ENCODE data around the gene COL4A4.

DNA sequence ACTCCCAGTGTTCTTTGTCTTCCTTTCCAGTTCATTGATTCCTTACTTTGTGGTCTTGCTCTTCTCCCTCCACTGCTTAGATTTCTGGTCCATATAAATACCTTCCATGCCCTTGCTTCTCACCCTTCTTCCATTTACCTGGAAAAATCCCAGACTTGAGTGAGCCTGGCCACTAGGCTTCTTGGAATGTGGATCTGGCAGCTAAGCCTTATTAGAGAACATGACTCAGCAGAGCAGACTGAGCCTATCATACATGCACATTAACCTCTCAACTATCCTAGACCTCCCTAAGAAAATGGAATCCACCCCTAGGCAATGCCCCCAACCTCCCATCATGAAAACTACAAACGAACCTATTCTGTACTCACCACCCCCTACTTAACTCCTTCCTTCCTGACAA, 200.5 kb downstream of the COL4A4 start:
- TF ChIP-seq CTCF (IDR thresholded peaks at IDR 0.05) (no peak), POLR2A (IDR thresholded peaks at IDR 0.05) (no peak)

All from Peyer's patch (tissue), 4 donors.